Omental fat pad (tissue), 4 donors: ENCODE data around the gene S100A7A. TPM values are rescaled to one million over a fixed set of nuclear protein-coding genes. Genes with fewer than 3 reads are reported as not detected.

Experiments
- ATAC-seq: fragments of 150-250 bp; one replicate; pipeline ENCODE4 v1.9.1; 2016; ENCODE audit warnings: mild to moderate bottlenecking, moderate library complexity; ENCODE audit not compliant: low FRiP score
- DNase-seq: peaks from one replicate; pipeline ENCODE4 v3.0.0-alpha.2; 2019; ENCODE audit warnings: low spot score
- CTCF ChIP-seq, 3 donors: fragments of 450-650 bp; IDR thresholded peaks; one replicate each; pipeline ENCODE4 v1.5.1; 2016 to 2017; ENCODE audit warnings: antibody characterized with exemption in 3 of 3, mild to moderate bottlenecking in 3 of 3, moderate library complexity in 2 of 3
- total RNA-seq, 4 donors: library from RNA; depleted of rRNA; stranded (reverse); fragments of >200 nt; gene quantifications; one replicate each; pipeline ENCODE4 v1.1.0, GENCODE V29; 2016

S100A7A gene
- total RNA-seq, 4 donors from 2014 or later: not detected

- DNase-seq (no peak), ATAC-seq (no peak)
- no peak for TF ChIP-seq CTCF (IDR thresholded peaks at IDR 0.05)
Observed at GRCh38 chr1:153432874-153433681, 16.8 kb downstream of the S100A7A start.

GRCh38 chr1:153434746-153435455 lies 18.6 kb downstream of the S100A7A start:
- no peak for ATAC-seq
- no peak for TF ChIP-seq CTCF (IDR thresholded peaks at IDR 0.05)
- no peak for DNase-seq

GRCh38 chr1:153437236-153437635 lies 20.9 kb downstream of the S100A7A start:
- no peak for TF ChIP-seq CTCF (IDR thresholded peaks at IDR 0.05)
- DNase-seq: no peak

GRCh38 chr1:153438599-153438998 lies 22.3 kb downstream of the S100A7A start:
- DNase-seq (no peak), ATAC-seq (no peak)
- TF ChIP-seq CTCF (IDR thresholded peaks at IDR 0.05): no peak

More at GRCh38 chr1:153437236-153437635, 20.9 kb downstream of the S100A7A start:
- no peak for ATAC-seq

GRCh38 chr1:153439273-153439672 lies 23.0 kb downstream of the S100A7A start:
- no peak for TF ChIP-seq CTCF (IDR thresholded peaks at IDR 0.05)
- DNase-seq (no peak), ATAC-seq (no peak)

- DNase-seq (no peak), ATAC-seq (no peak)
- no peak for TF ChIP-seq CTCF (IDR thresholded peaks at IDR 0.05)
Observed at GRCh38 chr1:153441238-153441755, 25.0 kb downstream of the S100A7A start.
